Gastroesophageal sphincter (tissue), 4 donors: ENCODE measurements around the gene CEMIP. TPM values are rescaled to one million over a fixed set of nuclear protein-coding genes. Genes with fewer than 3 reads are reported as not detected.
"Not testable (repeated sequence)": the region's sequence is repeated elsewhere in the genome, so short reads cannot be mapped to it uniquely, and the experiment has no call there.

ENCODE experiments used
- ATAC-seq: fragments of 150-250 bp; one replicate; pipeline ENCODE4 v1.9.1; 2016; ENCODE audit warnings: mild to moderate bottlenecking, moderate library complexity
- H3K27ac ChIP-seq, 4 donors: fragments of 200-600 bp; sonication (generic) in 3 of 4; 1 replicate in 3 of 4; 2 replicates in 1 of 4; pipeline ENCODE4 v1.5.1; 2016 to 2019
- H3K27me3 ChIP-seq: fragments of 200-600 bp; sonication (generic); one replicate; pipeline ENCODE4 v1.5.1; 2019
- H3K36me3 ChIP-seq, 2 donors: fragments of 200-600 bp; sonication (generic); one replicate each; pipeline ENCODE4 v1.5.1; 2019; ENCODE audit warnings: control low read depth in 1 of 2
- H3K4me1 ChIP-seq, 3 donors: fragments of 200-600 bp; sonication (generic); 1 replicate in 2 of 3; 2 replicates in 1 of 3; pipeline ENCODE4 v1.5.1; 2016 to 2019; ENCODE audit warnings: control low read depth in 2 of 3
- H3K4me3 ChIP-seq, 2 donors: fragments of 200-600 bp; sonication (generic); one replicate each; pipeline ENCODE4 v1.5.1; 2019; ENCODE audit warnings: mild to moderate bottlenecking in 1 of 2, moderate library complexity in 1 of 2
- H3K9me3 ChIP-seq, 3 donors: fragments of 200-600 bp; sonication (generic); one replicate each; pipeline ENCODE4 v1.5.1; 2017 to 2019; ENCODE audit warnings: control low read depth in 2 of 3
- EP300 ChIP-seq: sonication (generic); formaldehyde crosslinking; IDR thresholded peaks from one replicate; pipeline ENCODE4 v1.6.1; 2017; ENCODE audit warnings: antibody characterized with exemption, mild to moderate bottlenecking
- POLR2A ChIP-seq, 2 donors: fragments of 450-650 bp; IDR thresholded peaks; one replicate each; pipeline ENCODE4 v1.6.1; 2017; ENCODE audit warnings: antibody characterized with exemption in 2 of 2, mild to moderate bottlenecking in 2 of 2, moderate library complexity in 1 of 2
- POLR2AphosphoS5 ChIP-seq: sonication (generic); formaldehyde crosslinking; IDR thresholded peaks from one replicate; pipeline ENCODE4 v1.6.1; 2017; ENCODE audit warnings: antibody characterized with exemption
- WGBS, 2 donors: methylation state at CpG; one replicate each; pipeline ENCODE4 v1.1.5; 2018; ENCODE audit warnings: low coverage in 1 of 2; 5-methylcytosine and 5-hydroxymethylcytosine counted together
- total RNA-seq, 4 donors: library from RNA; depleted of rRNA; stranded (reverse); fragments of >200 nt; gene quantifications; one replicate each; pipeline ENCODE4 v1.1.0, GENCODE V29; 2016
- TF ChIP-seq, protein P1 (sequence below), 4 experiments: fragments of 200-600 bp in 2 of 4; fragments of 450-650 bp in 2 of 4; sonication (generic) in 1 of 4; IDR thresholded peaks; one replicate each; pipeline ENCODE4 v1.5.1; 2017 to 2019; ENCODE audit warnings: antibody characterized with exemption in 4 of 4, mild to moderate bottlenecking in 2 of 4, moderate library complexity in 2 of 4

CEMIP gene
- total RNA-seq, 4 donors from 2014 or later, result 0.35 to 0.54 TPM; not detected in 2

GRCh38 chr15:80957556-80957955 is 178.4 kb downstream of the CEMIP start:
- TF ChIP-seq EP300 (no peak), POLR2AphosphoS5 (no peak), POLR2A (IDR thresholded peaks at IDR 0.05) (no peak)
- TF ChIP-seq, protein P1, sequence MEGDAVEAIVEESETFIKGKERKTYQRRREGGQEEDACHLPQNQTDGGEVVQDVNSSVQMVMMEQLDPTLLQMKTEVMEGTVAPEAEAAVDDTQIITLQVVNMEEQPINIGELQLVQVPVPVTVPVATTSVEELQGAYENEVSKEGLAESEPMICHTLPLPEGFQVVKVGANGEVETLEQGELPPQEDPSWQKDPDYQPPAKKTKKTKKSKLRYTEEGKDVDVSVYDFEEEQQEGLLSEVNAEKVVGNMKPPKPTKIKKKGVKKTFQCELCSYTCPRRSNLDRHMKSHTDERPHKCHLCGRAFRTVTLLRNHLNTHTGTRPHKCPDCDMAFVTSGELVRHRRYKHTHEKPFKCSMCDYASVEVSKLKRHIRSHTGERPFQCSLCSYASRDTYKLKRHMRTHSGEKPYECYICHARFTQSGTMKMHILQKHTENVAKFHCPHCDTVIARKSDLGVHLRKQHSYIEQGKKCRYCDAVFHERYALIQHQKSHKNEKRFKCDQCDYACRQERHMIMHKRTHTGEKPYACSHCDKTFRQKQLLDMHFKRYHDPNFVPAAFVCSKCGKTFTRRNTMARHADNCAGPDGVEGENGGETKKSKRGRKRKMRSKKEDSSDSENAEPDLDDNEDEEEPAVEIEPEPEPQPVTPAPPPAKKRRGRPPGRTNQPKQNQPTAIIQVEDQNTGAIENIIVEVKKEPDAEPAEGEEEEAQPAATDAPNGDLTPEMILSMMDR (IDR thresholded peaks at IDR 0.05), result no peak
- no peaks in the 10 kb centered on the region for H3K4me1 ChIP-seq
- ATAC-seq, result no peak
- H3K4me3 ChIP-seq, result no peak overlapping the region
- H3K9me3 ChIP-seq, result no peaks in the 10 kb centered on the region
- WGBS, 2 donors, result 58 to 86% methylated on average over 1 to 2 of the region's 2 CpGs
- H3K36me3 ChIP-seq, result peaks cover 0 to 25% of the 10 kb centered on the region in 2 donors
- no peaks in the 10 kb centered on the region for H3K27me3 ChIP-seq
- H3K27ac ChIP-seq, result no peak overlapping the region

DNA sequence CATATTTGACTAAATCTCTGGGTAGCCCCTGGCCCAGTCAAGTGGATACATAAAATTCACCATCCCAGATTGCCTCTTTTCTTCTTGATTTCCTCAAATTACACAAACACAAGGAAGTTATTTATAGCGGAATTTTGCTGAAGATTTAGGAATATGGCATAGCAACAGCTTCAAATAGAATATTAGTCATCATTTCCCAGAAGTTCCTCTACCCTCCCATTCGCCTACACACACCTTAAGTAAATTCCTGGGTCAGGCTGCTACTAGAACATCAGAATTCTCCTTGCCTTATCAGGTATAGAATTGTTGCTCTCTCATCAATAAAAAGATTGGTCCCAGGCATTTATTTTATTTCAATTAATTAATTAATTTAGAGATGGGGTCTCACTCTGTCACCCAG is 178.8 kb downstream of the CEMIP start:
- no peak overlapping the region for H3K4me3 ChIP-seq
- WGBS, 2 donors, result 88 to 89% methylated on average over 2 of the region's 2 CpGs

DNA sequence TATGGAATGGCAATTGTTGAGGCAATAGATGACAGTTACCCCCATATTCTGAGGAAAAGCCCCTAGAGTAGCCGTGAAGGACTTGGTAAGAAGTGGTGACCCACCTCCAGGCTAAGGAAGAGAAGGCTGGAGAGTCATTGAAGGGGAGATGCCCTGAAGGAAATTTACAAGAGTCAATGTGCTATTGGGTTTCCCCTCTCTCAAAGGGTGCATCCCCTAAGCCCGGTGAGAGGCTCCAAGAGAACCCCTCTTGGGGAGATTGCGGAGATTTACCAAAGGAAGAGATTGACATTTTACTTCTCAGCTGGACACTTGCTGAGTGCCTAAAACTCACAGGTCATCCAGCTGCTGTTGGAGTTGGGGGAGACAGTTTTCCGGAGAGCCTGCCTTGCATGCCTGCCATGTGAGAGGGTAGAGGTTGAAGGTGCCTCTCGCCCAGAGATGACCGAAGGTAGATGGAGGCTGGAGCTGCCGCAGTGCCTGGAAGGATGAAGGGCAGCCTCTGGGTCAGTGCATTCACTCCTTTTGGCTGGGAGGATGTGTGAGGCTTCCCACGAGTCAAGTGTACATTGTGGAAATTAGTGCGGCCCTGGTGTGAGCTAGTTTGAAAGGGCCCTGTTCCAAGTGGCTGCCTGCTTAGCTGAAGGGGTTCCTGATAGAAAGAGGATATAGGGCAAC is 179.8 kb downstream of the CEMIP start:
- Histone ChIP-seq H3K36me3 (peaks cover 0 to 17% of the 10 kb centered on the region in 2 donors), H3K4me1 (no peaks in the 10 kb centered on the region), H3K27me3 (no peaks in the 10 kb centered on the region), H3K4me3 (no peak overlapping the region), H3K9me3 (no peaks in the 10 kb centered on the region), H3K27ac (no peak overlapping the region)
- TF ChIP-seq POLR2A (IDR thresholded peaks at IDR 0.05) (no peak), EP300 (no peak), POLR2AphosphoS5 (no peak)
- TF ChIP-seq, protein P1 (IDR thresholded peaks at IDR 0.05), result no peak
- 76 to 96% methylated on average over 4 to 5 of the region's 9 CpGs for WGBS, 2 donors
- no peak for ATAC-seq

More for the DNA sequence above, 178.8 kb downstream of the CEMIP start:
- Histone ChIP-seq H3K4me1 (no peaks in the 10 kb centered on the region), H3K36me3 (peaks cover 0 to 24% of the 10 kb centered on the region in 2 donors), H3K27me3 (no peaks in the 10 kb centered on the region), H3K9me3 (no peaks in the 10 kb centered on the region), H3K27ac (no peak overlapping the region)
- no peak for ATAC-seq
- TF ChIP-seq POLR2A (IDR thresholded peaks at IDR 0.05) (no peak), EP300 (no peak)
- TF ChIP-seq, protein P1 (IDR thresholded peaks at IDR 0.05), result no peak

DNA sequence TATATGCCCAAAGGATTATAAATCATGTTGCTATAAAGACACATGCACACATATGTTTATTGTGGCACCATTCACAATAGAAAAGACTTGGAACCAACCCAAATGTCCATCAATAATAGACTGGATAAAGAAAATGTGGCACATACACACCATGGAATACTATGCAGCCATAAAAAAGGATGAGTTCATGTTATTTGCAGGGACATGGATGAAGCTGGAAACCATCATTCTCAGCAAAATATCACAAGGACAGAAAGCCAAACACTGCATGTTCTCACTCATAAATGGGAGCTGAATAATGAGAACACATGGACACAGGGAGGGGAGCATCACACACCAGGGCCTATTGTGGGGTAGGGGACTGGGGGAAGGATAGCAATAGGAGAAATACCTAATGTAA is 186.3 kb downstream of the CEMIP start:
- not testable (repeated sequence) for H3K4me1 ChIP-seq, H3K27ac ChIP-seq, H3K27me3 ChIP-seq, ATAC-seq, H3K4me3 ChIP-seq, H3K9me3 ChIP-seq
- H3K36me3 ChIP-seq, result peaks cover 0 to 26% of the 10 kb centered on the region in 2 donors

DNA sequence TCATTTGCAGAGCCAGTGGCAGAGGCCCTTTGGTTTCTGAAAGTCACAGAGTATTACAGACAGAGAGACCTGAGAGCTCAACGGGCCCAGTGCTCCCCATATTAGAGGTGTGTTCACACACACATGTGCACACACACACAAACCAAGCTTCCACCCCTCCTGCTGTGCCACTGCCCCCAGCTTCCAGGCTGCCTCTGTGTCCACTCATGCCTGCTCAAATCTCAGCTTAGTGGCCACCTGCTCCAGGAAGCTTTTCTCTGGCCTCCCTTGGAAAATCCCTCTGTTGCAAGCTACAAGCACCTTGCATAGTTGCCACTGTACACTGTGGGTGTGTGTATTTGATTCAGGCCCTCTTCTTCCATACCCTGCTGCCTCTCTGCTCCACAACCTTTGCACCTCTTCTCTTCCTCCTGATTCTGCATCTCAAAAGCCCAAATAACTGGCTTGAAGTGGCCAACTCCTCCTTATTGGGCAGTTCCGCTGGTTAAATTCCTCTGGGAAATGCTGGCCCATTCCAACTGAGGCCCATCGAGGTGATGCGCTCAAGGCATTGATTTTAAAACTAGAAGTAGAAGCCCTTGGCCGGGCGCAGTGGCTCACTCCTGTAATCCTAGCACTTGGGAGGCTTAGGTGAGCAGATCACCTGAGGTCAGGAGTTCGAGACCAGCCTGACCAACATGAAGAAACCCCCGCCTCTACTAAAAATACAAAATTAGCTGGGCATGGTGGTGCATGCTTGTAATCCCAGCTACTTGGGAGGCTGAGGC is 187.4 kb downstream of the CEMIP start:
- Histone ChIP-seq H3K27me3 (no peaks in the 10 kb centered on the region), H3K9me3 (no peaks in the 10 kb centered on the region), H3K4me1 (peaks cover 0 to 8% (median 0%) of the 10 kb centered on the region in 3 donors), H3K4me3 (no peak overlapping the region), H3K36me3 (peaks cover 0 to 26% of the 10 kb centered on the region in 2 donors), H3K27ac (no peak overlapping the region)
- WGBS, 2 donors, result 84 to 91% methylated on average over 3 to 5 of the region's 8 CpGs
- no peak for ATAC-seq
- TF ChIP-seq POLR2A (IDR thresholded peaks at IDR 0.05) (no peak), EP300 (no peak), POLR2AphosphoS5 (no peak)
- TF ChIP-seq, protein P1 (IDR thresholded peaks at IDR 0.05), result no peak
